Caco-2 (cell line): Measurements from ENCODE around the gene KIR2DL4. TPM values are rescaled to one million over a fixed set of nuclear protein-coding genes. Genes with fewer than 3 reads are reported as not detected.

Experiments used
- total RNA-seq: library from RNA; stranded (reverse); gene quantifications from 2 replicates; pipeline ENCODE4 v1.2.3, GENCODE V29; 2022

Gene KIR2DL4
- total RNA-seq, 1 experiment from 2014 or later: not detected

Other genes with a start within 250 kb of the KIR2DL4 start
- not detected in 2 replicates for gene LILRA2, start 229.8 kb upstream of the KIR2DL4 start, total RNA-seq
- not detected in 2 replicates for gene LILRA1, start 210.0 kb upstream of the KIR2DL4 start, total RNA-seq
- not detected in 2 replicates for gene LILRB1, start 173.1 kb upstream of the KIR2DL4 start, total RNA-seq
- not detected in 2 replicates for gene LILRB4, start 140.6 kb upstream of the KIR2DL4 start, total RNA-seq
- gene KIR3DL3, start 79.2 kb upstream of the KIR2DL4 start, total RNA-seq: not detected in 2 replicates
- not detected in 2 replicates for gene KIR2DL3, start 65.1 kb upstream of the KIR2DL4 start, total RNA-seq
- not detected in 2 replicates for gene KIR2DL1, start 33.8 kb upstream of the KIR2DL4 start, total RNA-seq
- gene KIR3DL1, start 12.9 kb downstream of the KIR2DL4 start, total RNA-seq: not detected in 2 replicates
- gene KIR2DS4, start 29.1 kb downstream of the KIR2DL4 start, total RNA-seq: not detected in 2 replicates
- gene KIR3DL2, start 46.8 kb downstream of the KIR2DL4 start, total RNA-seq: not detected in 2 replicates
- gene FCAR, start 70.6 kb downstream of the KIR2DL4 start, total RNA-seq: not detected in 2 replicates
- 0.91 and 1.1 TPM in 2 replicates for gene NCR1, start 102.5 kb downstream of the KIR2DL4 start, total RNA-seq
- 0.43 and 0.49 TPM in 2 replicates for gene NLRP7, start 143.9 kb downstream of the KIR2DL4 start, total RNA-seq
- gene NLRP2, start 162.8 kb downstream of the KIR2DL4 start, total RNA-seq: 108 and 115 TPM in 2 replicates
- not detected in 2 replicates for gene GP6, start 234.7 kb downstream of the KIR2DL4 start, total RNA-seq